Measurements from ENCODE around the gene SPEN. TPM values are rescaled to one million over a fixed set of nuclear protein-coding genes. Genes with fewer than 3 reads are reported as not detected.
"Not testable (repeated sequence)": the region's sequence is repeated elsewhere in the genome, so short reads cannot be mapped to it uniquely, and the experiment has no call there.

Gene SPEN
- total RNA-seq, 1 experiment from 2014 or later, result 44.2 TPM

- H3K36me3 Mint-ChIP-seq (ENCODE audit: insufficient read depth, unreplicated experiment), result peaks cover 12% of the 10 kb centered on the region
- H3K27me3 Mint-ChIP-seq (ENCODE audit: insufficient read depth, unreplicated experiment), result no peaks in the 10 kb centered on the region
- peak overlapping the region; percentile 79 for H3K27ac Mint-ChIP-seq (ENCODE audit: low read depth, unreplicated experiment)
- no peak overlapping the region for H3K4me3 Mint-ChIP-seq (ENCODE audit: unreplicated experiment)
- H3K9me3 Mint-ChIP-seq (ENCODE audit: unreplicated experiment), result no peaks in the 10 kb centered on the region
- intact Hi-C loops (cut with micrococcal nuclease), result loop anchor here (1.0 to 5.0 kb wide), 2 partner anchors 38 to 109 kb away; partner anchors contain the start of gene SPEN
- ChIA-PET CTCF (no interaction called here), POLR2A (interaction anchor here (0.6 to 3.2 kb wide), 15 partner anchors 10 to 119 kb away, joined by 3 to 58 read pairs (median 4); partner anchors contain the start of gene SPEN)
- TF ChIP-seq CTCF (IDR thresholded peaks at IDR 0.05; ENCODE audit: unreplicated experiment), result no peak
- BruUV-seq (replicated peaks), result no TSS peak
- peaks cover 18% of the 10 kb centered on the region for H3K4me1 Mint-ChIP-seq (ENCODE audit: insufficient read depth, unreplicated experiment)
- DNase-seq (ENCODE audit: unreplicated experiment), result no peak
Observed at GRCh38 chr1:15885269-15885668, 37.8 kb downstream of the SPEN start.

GRCh38 chr1:15885701-15886610 lies 38.4 kb downstream of the SPEN start:
- TSS peak; percentile 78 for BruUV-seq (replicated peaks)
- peak; percentile 94 for DNase-seq (ENCODE audit: unreplicated experiment)
- intact Hi-C loops (cut with micrococcal nuclease), result loop anchor here (1.0 to 5.0 kb wide), 2 partner anchors 39 to 108 kb away; partner anchors contain the start of gene SPEN
- Mint-ChIP-seq H3K4me1 (ENCODE audit: insufficient read depth, unreplicated experiment) (peaks cover 18% of the 10 kb centered on the region), H3K27me3 (ENCODE audit: insufficient read depth, unreplicated experiment) (no peaks in the 10 kb centered on the region), H3K36me3 (ENCODE audit: insufficient read depth, unreplicated experiment) (peaks cover 19% of the 10 kb centered on the region), H3K4me3 (ENCODE audit: unreplicated experiment) (peak overlapping the region; percentile 74), H3K9me3 (ENCODE audit: unreplicated experiment) (no peaks in the 10 kb centered on the region), H3K27ac (ENCODE audit: low read depth, unreplicated experiment) (peak overlapping the region; percentile 79)
- POLR2A ChIA-PET, result interaction anchor here (0.6 to 3.2 kb wide), 33 partner anchors 8 to 267 kb away, joined by 3 to 58 read pairs (median 3); partner anchors contain the start of genes SPEN and ZBTB17
- peak; percentile 33 for TF ChIP-seq CTCF (IDR thresholded peaks at IDR 0.05; ENCODE audit: unreplicated experiment)
- CTCF ChIA-PET, result interaction anchor here (0.6 to 1.1 kb wide), 4 partner anchors 27 to 207 kb away, joined by 3 to 4 read pairs (median 3); no protein-coding TSS in a partner anchor

GRCh38 chr1:15886611-15887167 lies 39.2 kb downstream of the SPEN start:
- Mint-ChIP-seq H3K27me3 (ENCODE audit: insufficient read depth, unreplicated experiment) (no peaks in the 10 kb centered on the region), H3K9me3 (ENCODE audit: unreplicated experiment) (no peaks in the 10 kb centered on the region), H3K4me3 (ENCODE audit: unreplicated experiment) (peak overlapping the region; percentile 74), H3K27ac (ENCODE audit: low read depth, unreplicated experiment) (peak overlapping the region; percentile 79), H3K4me1 (ENCODE audit: insufficient read depth, unreplicated experiment) (peaks cover 18% of the 10 kb centered on the region), H3K36me3 (ENCODE audit: insufficient read depth, unreplicated experiment) (peaks cover 21% of the 10 kb centered on the region)
- CTCF ChIA-PET, result interaction anchor here (0.6 to 1.1 kb wide), 6 partner anchors 26 to 207 kb away, joined by 3 to 4 read pairs (median 3); no protein-coding TSS in a partner anchor
- BruUV-seq (replicated peaks), result no TSS peak
- no peak for TF ChIP-seq CTCF (IDR thresholded peaks at IDR 0.05; ENCODE audit: unreplicated experiment)
- intact Hi-C loops (cut with micrococcal nuclease), result loop anchor here (5.0 kb wide), 1 partner anchor 39 kb away; the partner anchor contains the start of gene SPEN
- POLR2A ChIA-PET, result interaction anchor here (0.6 to 3.2 kb wide), 30 partner anchors 8 to 268 kb away, joined by 3 to 58 read pairs (median 4); partner anchors contain the start of genes SPEN and ZBTB17
- no peak for DNase-seq (ENCODE audit: unreplicated experiment)

GRCh38 chr1:15892857-15893599 lies 45.5 kb downstream of the SPEN start:
- Mint-ChIP-seq H3K4me1 (ENCODE audit: insufficient read depth, unreplicated experiment) (peaks cover 11% of the 10 kb centered on the region), H3K36me3 (ENCODE audit: insufficient read depth, unreplicated experiment) (peaks cover 29% of the 10 kb centered on the region), H3K27ac (ENCODE audit: low read depth, unreplicated experiment) (peak overlapping the region; percentile 81)
- H3K9me3 Mint-ChIP-seq (ENCODE audit: unreplicated experiment); H3K4me3 Mint-ChIP-seq (ENCODE audit: unreplicated experiment); intact Hi-C loops (cut with micrococcal nuclease); BruUV-seq (replicated peaks); H3K27me3 Mint-ChIP-seq (ENCODE audit: insufficient read depth, unreplicated experiment): not testable (repeated sequence)
- DNase-seq (ENCODE audit: unreplicated experiment), result peak; percentile 20
- CTCF ChIA-PET, result interaction anchor here (0.6 kb wide), 1 partner anchor 54 kb away, joined by 3 read pairs; no protein-coding TSS in a partner anchor
- POLR2A ChIA-PET, result interaction anchor here (0.7 to 1.2 kb wide), 4 partner anchors 11 to 46 kb away, joined by 3 to 4 read pairs (median 4); partner anchors contain the start of gene SPEN

All from MCF 10A (cell line).